ENCODE results near the gene REPIN1.

Gene REPIN1

GRCh38 chr7:150400788-150401423 lies 32.3 kb downstream of the REPIN1 start:
- DNase-seq (ENCODE audit: low read depth, low spot score): no peak
- Histone ChIP-seq H3K27ac (ENCODE audit: low read length) (peak overlapping the region; percentile 98), H3K36me3 (ENCODE audit: control insufficient read depth, insufficient read depth, low read length) (peaks cover 17% of the 10 kb centered on the region), H3K27me3 (ENCODE audit: control insufficient read depth, insufficient read depth, low read length) (no peaks in the 10 kb centered on the region), H3K9me3 (ENCODE audit: control insufficient read depth, insufficient read depth, low read length) (no peaks in the 10 kb centered on the region), H3K4me3 (ENCODE audit: low read length) (no peak overlapping the region), H3K4me1 (ENCODE audit: control insufficient read depth, insufficient read depth, low read length) (peaks cover 28% of the 10 kb centered on the region)
- WGBS (ENCODE audit: insufficient coverage, insufficient read length): no CpG with 5 or more reads among the region's 15 CpGs

DNA sequence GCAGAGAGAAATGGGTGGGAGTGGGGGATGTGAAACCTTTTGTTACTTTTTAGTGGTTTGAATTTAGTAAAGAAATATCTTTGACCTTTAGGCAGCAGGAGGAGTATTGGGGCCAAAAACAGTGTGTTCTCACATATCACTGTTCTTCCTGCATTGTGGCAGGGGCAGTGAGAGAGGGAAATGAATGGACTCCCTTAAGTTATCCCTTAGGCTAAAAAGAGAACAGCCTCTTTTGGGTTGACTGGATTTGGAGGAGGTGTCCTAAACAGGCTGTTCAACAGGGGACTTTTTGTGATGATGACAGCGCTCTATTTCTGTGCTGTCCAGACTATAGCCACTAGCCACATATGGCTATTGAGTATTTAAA lies 32.8 kb downstream of the REPIN1 start:
- no peak for DNase-seq (ENCODE audit: low read depth, low spot score)
- H3K27me3 ChIP-seq (ENCODE audit: control insufficient read depth, insufficient read depth, low read length): no peaks in the 10 kb centered on the region
- no peak overlapping the region for H3K4me3 ChIP-seq (ENCODE audit: low read length)
- H3K36me3 ChIP-seq (ENCODE audit: control insufficient read depth, insufficient read depth, low read length): peaks cover 14% of the 10 kb centered on the region
- H3K27ac ChIP-seq (ENCODE audit: low read length): peak overlapping the region; percentile 98
- peaks cover 31% of the 10 kb centered on the region for H3K4me1 ChIP-seq (ENCODE audit: control insufficient read depth, insufficient read depth, low read length)
- no peaks in the 10 kb centered on the region for H3K9me3 ChIP-seq (ENCODE audit: control insufficient read depth, insufficient read depth, low read length)
- no CpG with 5 or more reads among the region's 1 CpG for WGBS (ENCODE audit: insufficient coverage, insufficient read length)

DNA sequence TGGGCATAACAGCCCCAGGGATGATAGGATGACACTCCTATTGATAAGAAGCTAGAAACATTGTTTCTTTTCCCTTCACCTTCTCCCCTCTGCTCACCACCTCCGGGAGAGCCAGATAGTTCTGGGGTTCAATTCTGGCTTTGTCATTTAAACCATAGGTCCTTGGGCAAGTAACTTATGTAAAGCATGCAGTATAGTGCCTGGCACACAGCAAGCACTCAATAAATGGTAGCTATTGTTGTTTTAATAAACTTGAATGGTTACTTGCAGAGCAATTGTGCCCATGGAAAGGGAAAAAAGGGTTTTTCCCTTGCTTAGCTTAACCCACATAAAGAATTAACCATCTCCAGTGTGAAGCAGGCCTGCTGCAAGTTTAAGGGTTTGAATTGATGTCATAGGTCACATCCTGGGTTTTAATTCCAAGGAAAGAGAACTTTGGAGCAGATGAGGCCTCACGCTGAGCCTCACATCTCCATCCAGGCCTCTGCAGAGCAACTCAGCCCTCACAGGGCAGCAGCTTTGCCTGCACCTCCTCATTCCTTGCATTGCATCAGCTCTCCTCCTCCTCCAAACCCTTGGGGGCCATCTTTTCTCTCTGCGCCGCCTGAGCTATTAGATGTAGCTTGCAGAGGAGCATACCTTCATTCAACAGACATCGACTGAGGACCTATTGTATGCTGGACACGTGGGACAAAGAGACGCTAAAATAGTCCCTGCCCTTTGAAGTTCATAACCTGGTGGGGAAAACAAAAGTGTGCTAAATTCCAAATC lies 33.4 kb downstream of the REPIN1 start:
- H3K27ac ChIP-seq (ENCODE audit: low read length): peak overlapping the region; percentile 99
- peaks cover 36% of the 10 kb centered on the region for H3K4me1 ChIP-seq (ENCODE audit: control insufficient read depth, insufficient read depth, low read length)
- no peaks in the 10 kb centered on the region for H3K27me3 ChIP-seq (ENCODE audit: control insufficient read depth, insufficient read depth, low read length)
- H3K9me3 ChIP-seq (ENCODE audit: control insufficient read depth, insufficient read depth, low read length): no peaks in the 10 kb centered on the region
- DNase-seq (ENCODE audit: low read depth, low spot score): no peak
- H3K36me3 ChIP-seq (ENCODE audit: control insufficient read depth, insufficient read depth, low read length): peaks cover 9% of the 10 kb centered on the region
- H3K4me3 ChIP-seq (ENCODE audit: low read length): no peak overlapping the region
- WGBS (ENCODE audit: insufficient coverage, insufficient read length): no CpG with 5 or more reads among the region's 7 CpGs

DNA sequence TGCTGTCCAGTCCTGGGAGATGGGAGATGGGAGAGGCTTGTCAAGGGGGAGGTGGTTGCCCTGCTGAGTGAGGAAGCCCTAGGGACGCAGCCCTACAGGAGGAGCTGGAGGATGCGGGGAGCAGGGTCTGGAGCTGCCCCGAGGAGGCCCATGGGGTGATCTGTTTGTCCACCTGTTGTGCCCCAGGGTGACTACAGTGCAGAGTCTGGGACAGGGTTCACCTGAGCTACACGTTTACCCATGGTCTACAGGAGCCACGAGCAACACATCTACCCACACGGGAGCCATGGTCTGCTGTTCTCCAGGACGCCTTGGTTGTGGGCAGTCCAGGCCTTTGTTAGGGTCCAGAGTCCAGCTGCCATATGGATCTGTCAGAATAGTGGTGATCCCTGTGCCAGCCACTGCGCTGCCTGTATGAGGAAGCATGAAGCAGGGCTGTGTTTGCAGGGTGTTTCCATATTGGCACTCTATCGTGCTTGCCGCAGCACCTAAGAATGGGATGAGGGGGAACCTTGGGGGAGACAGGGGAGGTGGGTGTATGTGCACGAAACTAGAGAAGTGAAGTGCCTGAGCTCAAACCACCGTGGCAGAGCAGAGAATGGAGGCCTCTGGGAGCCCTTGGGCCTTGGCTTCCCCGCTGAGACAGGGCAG lies 34.2 kb downstream of the REPIN1 start:
- Histone ChIP-seq H3K27me3 (ENCODE audit: control insufficient read depth, insufficient read depth, low read length) (no peaks in the 10 kb centered on the region), H3K4me1 (ENCODE audit: control insufficient read depth, insufficient read depth, low read length) (peaks cover 36% of the 10 kb centered on the region), H3K9me3 (ENCODE audit: control insufficient read depth, insufficient read depth, low read length) (no peaks in the 10 kb centered on the region), H3K27ac (ENCODE audit: low read length) (peak overlapping the region; percentile 99), H3K4me3 (ENCODE audit: low read length) (no peak overlapping the region), H3K36me3 (ENCODE audit: control insufficient read depth, insufficient read depth, low read length) (peaks cover 5% of the 10 kb centered on the region)
- no peak for DNase-seq (ENCODE audit: low read depth, low spot score)
- no CpG with 5 or more reads among the region's 13 CpGs for WGBS (ENCODE audit: insufficient coverage, insufficient read length)

DNA sequence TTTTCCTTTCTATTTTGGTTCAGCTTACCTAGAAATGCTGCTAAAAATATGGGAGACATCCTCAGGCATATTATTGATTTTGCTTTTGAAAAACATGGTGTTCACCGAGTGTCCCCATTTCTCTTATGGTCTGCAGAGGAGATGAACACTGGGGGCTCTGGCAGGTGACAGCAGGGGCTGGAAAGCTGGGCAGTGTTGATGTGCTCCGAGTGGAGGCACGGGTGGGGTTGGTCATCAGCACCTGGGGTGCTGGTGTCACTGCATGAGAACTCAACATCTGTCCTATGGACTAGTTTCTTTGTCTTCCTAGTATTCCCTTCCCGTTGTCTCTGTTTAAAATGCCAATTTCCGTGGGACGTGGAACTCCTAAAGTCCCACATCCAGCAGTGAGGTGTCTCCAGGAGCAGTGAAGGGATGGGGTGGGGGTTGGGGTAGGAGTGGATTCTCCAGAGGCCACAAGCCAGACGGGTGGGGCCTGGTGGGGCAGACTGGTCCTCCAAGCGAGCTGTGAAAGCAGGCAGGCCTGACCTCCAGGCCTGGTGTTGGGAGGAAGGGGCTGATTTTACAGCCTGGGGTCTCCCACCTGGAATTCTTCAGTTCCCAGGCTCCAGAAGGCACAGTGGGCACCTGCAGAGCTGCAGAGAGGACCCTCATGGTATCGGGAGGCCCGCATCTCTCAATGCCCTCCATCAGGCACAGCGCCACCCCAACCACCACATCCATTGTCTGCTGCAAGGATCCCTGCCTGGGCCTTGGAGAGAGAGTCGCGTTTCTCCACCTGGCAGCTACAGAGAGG lies 35.0 kb downstream of the REPIN1 start:
- no peak overlapping the region for H3K4me3 ChIP-seq (ENCODE audit: low read length)
- H3K4me1 ChIP-seq (ENCODE audit: control insufficient read depth, insufficient read depth, low read length): peaks cover 36% of the 10 kb centered on the region

DNA sequence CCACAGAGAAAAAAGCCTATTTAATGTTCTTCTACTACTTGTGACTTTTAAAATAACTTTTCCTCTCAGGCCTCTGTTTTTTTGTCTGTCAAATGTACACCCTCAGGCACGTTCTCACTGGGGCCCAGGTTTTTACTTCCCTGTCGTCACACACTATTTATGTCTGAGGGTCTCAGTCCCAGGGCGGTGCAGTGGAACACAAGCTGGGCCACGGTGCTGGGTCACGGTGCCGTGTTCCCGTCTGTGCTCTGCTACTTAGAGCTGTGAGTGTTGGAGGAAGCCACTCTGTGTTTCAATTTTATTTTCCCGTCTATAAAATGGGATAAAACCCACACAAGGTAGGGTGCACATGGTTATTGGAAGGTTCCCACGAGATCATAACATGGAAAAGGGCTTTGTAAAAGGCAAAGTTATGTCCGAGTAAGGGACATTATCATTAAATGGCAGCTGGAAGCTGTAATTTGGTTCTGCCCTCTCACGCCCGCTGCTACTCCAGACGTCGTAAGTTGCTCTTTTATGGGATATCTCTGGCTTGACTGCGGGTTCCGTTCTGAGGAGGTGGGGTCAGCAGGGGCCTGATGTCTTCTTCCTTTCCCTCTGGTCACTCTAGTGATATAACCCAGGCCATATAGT lies 35.7 kb downstream of the REPIN1 start:
- Histone ChIP-seq H3K27ac (ENCODE audit: low read length) (no peak overlapping the region), H3K9me3 (ENCODE audit: control insufficient read depth, insufficient read depth, low read length) (no peaks in the 10 kb centered on the region), H3K4me1 (ENCODE audit: control insufficient read depth, insufficient read depth, low read length) (peaks cover 36% of the 10 kb centered on the region), H3K27me3 (ENCODE audit: control insufficient read depth, insufficient read depth, low read length) (no peaks in the 10 kb centered on the region), H3K4me3 (ENCODE audit: low read length) (peak overlapping the region; percentile 56; the same call in 1 of the 2 replicates), H3K36me3 (ENCODE audit: control insufficient read depth, insufficient read depth, low read length) (peaks cover 9% of the 10 kb centered on the region)
- no peak for DNase-seq (ENCODE audit: low read depth, low spot score)
- WGBS (ENCODE audit: insufficient coverage, insufficient read length): no CpG with 5 or more reads among the region's 16 CpGs

More for the DNA sequence above, 35.0 kb downstream of the REPIN1 start:
- Histone ChIP-seq H3K27ac (ENCODE audit: low read length) (peak overlapping the region; percentile 99), H3K36me3 (ENCODE audit: control insufficient read depth, insufficient read depth, low read length) (peaks cover 9% of the 10 kb centered on the region), H3K27me3 (ENCODE audit: control insufficient read depth, insufficient read depth, low read length) (no peaks in the 10 kb centered on the region), H3K9me3 (ENCODE audit: control insufficient read depth, insufficient read depth, low read length) (no peaks in the 10 kb centered on the region)
- no peak for DNase-seq (ENCODE audit: low read depth, low spot score)
- no CpG with 5 or more reads among the region's 13 CpGs for WGBS (ENCODE audit: insufficient coverage, insufficient read length)

- Histone ChIP-seq H3K27me3 (ENCODE audit: control insufficient read depth, insufficient read depth, low read length) (no peaks in the 10 kb centered on the region), H3K27ac (ENCODE audit: low read length) (no peak overlapping the region), H3K36me3 (ENCODE audit: control insufficient read depth, insufficient read depth, low read length) (peaks cover 9% of the 10 kb centered on the region), H3K4me3 (ENCODE audit: low read length) (peak overlapping the region; percentile 56; the same call in 1 of the 2 replicates), H3K4me1 (ENCODE audit: control insufficient read depth, insufficient read depth, low read length) (peaks cover 32% of the 10 kb centered on the region), H3K9me3 (ENCODE audit: control insufficient read depth, insufficient read depth, low read length) (no peaks in the 10 kb centered on the region)
- WGBS (ENCODE audit: insufficient coverage, insufficient read length): no CpG with 5 or more reads among the region's 86 CpGs
- DNase-seq (ENCODE audit: low read depth, low spot score): no peak
These were observed 36.4 kb downstream of the REPIN1 start for GRCh38 chr7:150404805-150405583.

GRCh38 chr7:150405584-150406311 lies 37.1 kb downstream of the REPIN1 start:
- Histone ChIP-seq H3K27me3 (ENCODE audit: control insufficient read depth, insufficient read depth, low read length) (no peaks in the 10 kb centered on the region), H3K4me3 (ENCODE audit: low read length) (peak overlapping the region; percentile 56; the same call in 1 of the 2 replicates), H3K9me3 (ENCODE audit: control insufficient read depth, insufficient read depth, low read length) (no peaks in the 10 kb centered on the region), H3K27ac (ENCODE audit: low read length) (no peak overlapping the region), H3K4me1 (ENCODE audit: control insufficient read depth, insufficient read depth, low read length) (peaks cover 29% of the 10 kb centered on the region), H3K36me3 (ENCODE audit: control insufficient read depth, insufficient read depth, low read length) (peaks cover 9% of the 10 kb centered on the region)
- WGBS (ENCODE audit: insufficient coverage, insufficient read length): no CpG with 5 or more reads among the region's 35 CpGs
- no peak for DNase-seq (ENCODE audit: low read depth, low spot score)

- Histone ChIP-seq H3K4me3 (ENCODE audit: low read length) (peak overlapping the region; percentile 56; the same call in 1 of the 2 replicates), H3K9me3 (ENCODE audit: control insufficient read depth, insufficient read depth, low read length) (no peaks in the 10 kb centered on the region), H3K4me1 (ENCODE audit: control insufficient read depth, insufficient read depth, low read length) (peaks cover 25% of the 10 kb centered on the region), H3K27ac (ENCODE audit: low read length) (no peak overlapping the region), H3K27me3 (ENCODE audit: control insufficient read depth, insufficient read depth, low read length) (no peaks in the 10 kb centered on the region), H3K36me3 (ENCODE audit: control insufficient read depth, insufficient read depth, low read length) (peaks cover 9% of the 10 kb centered on the region)
- no CpG with 5 or more reads among the region's 2 CpGs for WGBS (ENCODE audit: insufficient coverage, insufficient read length)
- no peak for DNase-seq (ENCODE audit: low read depth, low spot score)
These were observed 37.6 kb downstream of the REPIN1 start for GRCh38 chr7:150406312-150406566.
